GM18502 (cell line): ENCODE measurements around the gene GRPEL2.

Experiments used
- ATAC-seq: cut with Tn5 transposase; IDR thresholded peaks from one replicate; pipeline ENCODE4 v1.9.1; 2021; ENCODE audit warnings: mild to moderate bottlenecking; ENCODE audit not compliant: unreplicated experiment, poor library complexity

Gene GRPEL2

DNA sequence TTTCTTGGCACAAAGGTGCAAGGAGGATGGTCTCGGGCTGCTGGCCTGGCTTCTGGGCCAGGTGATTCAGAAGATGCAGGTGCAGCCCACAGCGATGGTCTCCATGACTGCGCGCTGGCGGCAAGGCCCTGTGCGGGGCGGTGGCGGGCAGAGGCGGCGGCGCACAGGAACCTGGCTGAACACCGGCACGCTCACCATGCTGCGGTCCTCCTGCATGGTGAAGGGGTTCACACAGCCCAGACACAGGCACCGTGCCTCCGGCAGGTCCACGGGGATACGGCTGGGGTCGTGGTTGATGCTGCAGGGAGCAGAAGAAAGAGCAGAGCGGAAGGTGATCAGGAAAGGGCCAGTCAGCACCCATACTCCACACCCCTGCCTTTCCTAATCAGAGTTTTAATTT lies 29.0 kb downstream of the GRPEL2 start:
- ATAC-seq = no peak

- ATAC-seq = no peak
These were observed 29.5 kb downstream of the GRPEL2 start for GRCh38 chr5:149374801-149375200.

DNA sequence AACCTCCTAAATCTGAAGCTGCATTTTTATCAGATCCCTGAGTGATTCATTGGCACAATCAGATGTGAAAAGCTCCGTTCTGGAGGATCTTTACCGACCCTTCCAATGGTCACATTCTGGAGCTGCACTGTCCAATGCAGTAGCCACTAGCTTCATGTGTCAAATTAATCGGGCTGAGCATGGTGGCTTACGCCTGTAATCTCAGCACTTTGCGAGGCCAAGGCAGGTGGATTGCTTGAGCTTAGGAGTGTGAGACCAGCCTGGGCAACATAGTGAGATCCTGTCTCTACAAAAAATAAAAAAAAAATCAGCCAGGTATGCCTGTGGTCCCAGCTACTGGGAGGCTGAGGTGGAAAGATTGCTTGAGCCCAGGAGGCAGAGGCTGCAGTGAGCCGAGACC lies 30.1 kb downstream of the GRPEL2 start:
- ATAC-seq = no peak

GRCh38 chr5:149376104-149376503 lies 30.8 kb downstream of the GRPEL2 start:
- no peak for ATAC-seq

GRCh38 chr5:149376711-149377447 lies 31.6 kb downstream of the GRPEL2 start:
- no peak for ATAC-seq

GRCh38 chr5:149378241-149378820 lies 33.0 kb downstream of the GRPEL2 start:
- ATAC-seq = no peak

- ATAC-seq = no peak
These were observed 34.0 kb downstream of the GRPEL2 start, which contains the start of gene IL17B for GRCh38 chr5:149379177-149379761. IL17B (minus strand) TSS chr5:149379292; CDS start chr5:149379225, 67 bp downstream.

GRCh38 chr5:149379818-149380374 lies 34.6 kb downstream of the GRPEL2 start:
- no peak for ATAC-seq

DNA sequence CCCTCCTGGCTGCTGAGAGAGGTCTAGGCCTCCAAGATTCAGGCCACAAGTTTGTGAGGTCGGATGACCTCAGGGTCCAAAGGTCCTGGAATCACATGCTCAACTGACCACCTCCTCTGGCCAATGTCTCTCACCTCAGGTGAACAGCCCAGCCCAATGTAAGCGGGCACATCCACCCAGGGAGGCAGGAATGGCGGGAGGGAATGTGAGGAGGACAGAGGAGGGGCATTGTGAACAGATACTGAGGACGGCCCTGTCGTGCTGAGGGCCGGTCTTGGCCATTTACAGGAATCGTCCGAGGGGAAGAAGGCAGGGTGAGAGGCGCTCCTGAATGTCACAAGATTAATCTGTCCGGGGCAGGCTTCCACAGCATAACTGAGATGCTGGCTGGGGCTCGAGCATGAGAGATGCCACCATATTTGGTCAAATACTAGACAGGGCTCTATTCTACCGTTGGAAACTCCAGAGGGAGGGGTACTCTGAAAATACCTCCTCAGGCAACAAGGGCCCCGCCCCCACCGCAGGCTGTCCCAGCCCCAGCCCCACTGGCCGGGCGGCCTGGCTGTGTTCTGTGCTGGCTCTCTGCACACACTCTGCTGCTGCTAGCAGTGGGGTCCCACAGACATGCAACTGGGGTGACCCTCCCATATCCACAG lies 35.3 kb downstream of the GRPEL2 start:
- no peak for ATAC-seq

- peak; percentile 12 for ATAC-seq
These were observed 36.1 kb downstream of the GRPEL2 start for GRCh38 chr5:149381261-149381985.

DNA sequence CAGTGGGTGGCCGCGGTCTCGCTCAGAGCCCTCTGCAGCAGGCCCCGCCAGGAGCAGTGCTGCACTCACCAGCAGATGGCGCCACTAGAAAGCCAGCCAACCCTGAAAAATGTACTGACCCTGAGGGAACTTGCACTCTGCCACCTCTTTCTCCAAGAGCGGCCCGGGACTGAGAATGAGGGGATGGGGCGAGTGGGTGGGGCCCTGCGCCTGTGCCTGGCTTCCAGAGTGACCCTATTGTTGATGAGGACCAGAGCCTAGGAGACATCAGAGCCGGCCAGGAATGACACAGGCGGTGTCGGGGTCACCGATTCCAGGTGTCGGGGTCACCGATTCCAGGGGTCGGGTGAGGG lies 36.7 kb downstream of the GRPEL2 start:
- ATAC-seq = peak; percentile 85

DNA sequence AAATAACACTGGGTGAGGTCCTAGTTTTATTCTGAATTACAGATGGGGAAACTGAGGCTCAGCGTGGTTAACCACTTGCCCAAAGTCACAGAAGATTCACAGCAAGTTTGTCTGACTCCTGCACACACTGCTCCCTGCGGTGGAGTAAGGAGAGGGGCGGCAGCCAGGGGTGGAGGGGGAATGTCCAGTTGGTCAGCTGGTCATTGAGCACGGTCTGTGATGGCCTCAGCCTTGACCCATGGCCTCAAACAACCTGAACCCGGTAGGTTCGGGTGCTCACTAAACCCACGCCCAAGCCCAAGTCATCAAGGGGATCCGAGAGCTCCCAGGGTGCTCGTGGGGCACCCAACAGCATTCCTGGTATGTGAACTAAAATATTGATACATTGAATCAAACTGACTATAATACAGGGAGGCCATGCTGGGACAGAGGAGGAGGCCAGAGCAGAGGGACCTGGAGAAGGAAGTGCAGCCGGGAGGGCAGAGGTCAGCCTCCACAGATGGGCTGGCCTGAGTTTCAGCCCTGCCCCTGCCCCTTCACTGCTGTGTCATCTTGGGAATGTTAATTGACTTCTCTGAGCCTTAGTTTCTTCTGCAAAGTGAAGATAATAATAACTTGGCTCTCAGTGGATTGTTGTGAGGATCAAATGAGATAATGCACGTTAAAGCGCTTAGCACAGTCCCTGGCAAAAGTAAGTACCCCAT lies 37.4 kb downstream of the GRPEL2 start:
- no peak for ATAC-seq

DNA sequence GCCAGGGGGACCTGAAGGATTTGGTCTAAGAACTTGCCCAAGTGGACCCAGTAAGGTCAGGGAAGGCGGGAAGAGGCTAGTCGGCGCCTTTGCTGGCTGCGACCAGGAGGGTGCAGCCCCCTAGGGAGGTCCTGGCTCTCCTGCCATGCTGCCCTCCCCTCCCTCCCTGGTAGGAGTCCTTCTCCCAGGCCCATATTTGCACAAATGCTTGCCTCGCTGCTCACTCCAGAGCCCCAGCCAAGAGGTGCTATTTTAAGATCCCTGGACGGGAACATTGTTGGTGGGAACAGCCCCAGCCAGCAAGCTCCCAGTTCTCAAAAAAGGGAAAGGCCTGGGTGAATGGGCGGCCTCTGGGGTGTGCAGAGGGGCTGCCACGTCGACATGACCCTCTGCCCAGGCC lies 38.1 kb downstream of the GRPEL2 start:
- no peak for ATAC-seq

DNA sequence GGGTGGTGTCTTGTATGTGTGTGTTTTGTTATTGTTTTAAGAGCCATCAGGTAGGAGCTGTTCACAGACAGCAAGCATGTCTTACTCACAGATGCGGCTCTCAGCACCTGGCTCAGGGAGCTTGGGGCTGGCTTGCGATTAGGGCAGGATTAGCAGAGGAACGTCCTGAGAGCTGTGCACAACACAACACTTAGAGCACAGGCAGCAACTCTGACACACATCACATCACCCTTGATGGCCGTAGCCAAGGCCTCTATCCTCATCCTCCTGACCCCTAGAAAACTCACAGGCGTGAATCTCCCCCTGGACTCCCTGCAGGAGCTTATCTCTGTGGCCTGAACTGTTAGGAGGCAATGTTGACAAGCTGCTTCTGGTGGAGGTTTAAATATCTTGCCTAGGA lies 40.9 kb downstream of the GRPEL2 start:
- no peak for ATAC-seq

DNA sequence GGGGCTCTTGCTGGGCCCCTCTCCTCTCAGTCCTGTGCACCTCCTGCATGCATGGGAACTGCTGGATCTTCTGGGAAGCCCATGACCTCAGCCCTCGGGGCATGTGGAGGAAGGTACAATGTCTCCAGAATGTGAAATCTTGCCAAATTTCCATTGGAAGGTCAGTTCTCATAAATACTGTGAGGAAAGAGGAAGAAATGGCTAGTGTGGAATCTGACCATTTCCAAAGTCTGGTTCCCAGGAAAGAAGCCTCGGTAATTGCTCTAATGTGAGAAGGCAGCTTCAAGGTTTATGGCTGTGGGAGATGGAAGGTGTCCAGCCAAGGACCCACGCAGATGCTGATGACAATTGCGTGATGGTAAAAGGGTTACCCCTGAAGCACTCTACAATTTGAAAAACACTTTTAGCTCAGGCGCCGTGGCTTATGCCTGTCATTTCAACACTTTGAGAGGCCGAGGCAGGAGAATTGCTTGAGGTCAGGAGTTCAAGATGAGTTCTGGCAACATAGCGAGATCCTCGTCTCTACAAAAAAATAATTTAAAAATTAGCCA lies 41.9 kb downstream of the GRPEL2 start:
- ATAC-seq = no peak

- no peak for ATAC-seq
These were observed 42.7 kb downstream of the GRPEL2 start for GRCh38 chr5:149387982-149388381.

GRCh38 chr5:149388498-149389190 lies 43.3 kb downstream of the GRPEL2 start:
- no peak for ATAC-seq

- no peak for ATAC-seq
These were observed 44.5 kb downstream of the GRPEL2 start for GRCh38 chr5:149389552-149390495.
